Endodermal cell (in vitro differentiated cells): ENCODE measurements around the gene ZNF846. TPM values are rescaled to one million over a fixed set of nuclear protein-coding genes. Genes with fewer than 3 reads are reported as not detected.

Experiments
- DNase-seq: peaks from one replicate; pipeline ENCODE4 v3.0.0-alpha.2; 2017
- H3K27ac ChIP-seq: 2 replicates; pipeline ENCODE4 v1.5.1; 2013; ENCODE audit warnings: mild to moderate bottlenecking, low read depth, low read length, moderate library complexity
- H3K27me3 ChIP-seq: 2 replicates; pipeline ENCODE4 v1.6.1; 2013; ENCODE audit warnings: mild to moderate bottlenecking, low read length, moderate library complexity; ENCODE audit not compliant: insufficient read depth, control insufficient read depth, poor library complexity, severe bottlenecking
- H3K36me3 ChIP-seq: 2 replicates; pipeline ENCODE4 v1.7.0; 2013; ENCODE audit warnings: mild to moderate bottlenecking, low read length, moderate library complexity; ENCODE audit not compliant: control insufficient read depth, insufficient read depth
- H3K4me1 ChIP-seq: one replicate; pipeline ENCODE4 v1.7.0; 2013; ENCODE audit warnings: low read length; ENCODE audit not compliant: control insufficient read depth, insufficient read depth
- H3K4me3 ChIP-seq: 2 replicates; pipeline ENCODE4 v1.5.1; 2013; ENCODE audit warnings: mild to moderate bottlenecking, low read length, moderate library complexity
- H3K9ac ChIP-seq: 2 replicates; pipeline ENCODE4 v1.6.1; 2013; ENCODE audit warnings: mild to moderate bottlenecking, low read length, moderate library complexity; ENCODE audit not compliant: poor library complexity, severe bottlenecking; ENCODE audit errors: extremely low read depth
- H3K9me3 ChIP-seq: 2 replicates; pipeline ENCODE4 v1.6.1; 2013; ENCODE audit warnings: mild to moderate bottlenecking, low read length, moderate library complexity; ENCODE audit not compliant: control insufficient read depth
- H3K27ac Mint-ChIP-seq: 2 replicates; pipeline ENCODE4 v1.8.0; 2020; ENCODE audit warnings: mixed read lengths
- H3K27me3 Mint-ChIP-seq: 2 replicates; pipeline ENCODE4 v1.8.0; 2021; ENCODE audit warnings: mild to moderate bottlenecking, mixed read lengths; ENCODE audit not compliant: insufficient read depth
- H3K36me3 Mint-ChIP-seq: 2 replicates; pipeline ENCODE4 v1.8.0; 2020; ENCODE audit warnings: low read depth, mixed read lengths
- H3K4me1 Mint-ChIP-seq: 2 replicates; pipeline ENCODE4 v1.8.0; 2020; ENCODE audit warnings: mixed read lengths
- H3K4me3 Mint-ChIP-seq: 2 replicates; pipeline ENCODE4 v1.8.0; 2020; ENCODE audit warnings: mild to moderate bottlenecking, moderate library complexity, mixed read lengths
- H3K9me3 Mint-ChIP-seq: 2 replicates; pipeline ENCODE4 v1.8.0; 2020; ENCODE audit warnings: mild to moderate bottlenecking, mixed read lengths
- WGBS, 2 experiments: methylation state at CpG; one replicate each; pipeline versions ENCODE4 v1.1.5 to v1.1.7; 2013; ENCODE audit warnings: missing lambda C conversion rate in 2 of 2, mixed read lengths in 1 of 2; ENCODE audit not compliant: insufficient coverage in 1 of 2, insufficient read length in 1 of 2; 5-methylcytosine and 5-hydroxymethylcytosine counted together
- total RNA-seq, 2 donors: library from RNA; stranded (reverse); fragmentation: NEBNext Ultra II Directional in 1 of 2; extraction: Animal tissue kit (Norgen Biotek cat#: 25700) in 1 of 2; gene quantifications; 2 replicates in 1 of 2; 3 replicates in 1 of 2; pipeline ENCODE4 v1.2.1, GENCODE V29; 2021
- TF ChIP-seq, protein P1 (sequence below): fragments of 200-600 bp; sonication (generic); conservative IDR thresholded peaks from 2 replicates; pipeline ENCODE4 v1.5.0; 2021; ENCODE audit warnings: antibody characterized with exemption, mild to moderate bottlenecking

ZNF846 gene
- total RNA-seq, 2 donors from 2014 or later: 12.3 to 23.6 TPM

- no peak overlapping the region for H3K9ac ChIP-seq
- no peaks in the 10 kb centered on the region for H3K4me1 ChIP-seq
- no peak overlapping the region for H3K27ac Mint-ChIP-seq
- no peak overlapping the region for H3K4me3 ChIP-seq
- DNase-seq: no peak
- H3K4me1 Mint-ChIP-seq: no peaks in the 10 kb centered on the region
- no peak overlapping the region for H3K27ac ChIP-seq
- peaks cover 17% of the 10 kb centered on the region for H3K36me3 Mint-ChIP-seq
- peaks cover 5% of the 10 kb centered on the region for H3K9me3 Mint-ChIP-seq
- H3K4me3 Mint-ChIP-seq: no peak overlapping the region
- no peaks in the 10 kb centered on the region for H3K9me3 ChIP-seq
- H3K27me3 ChIP-seq: no peaks in the 10 kb centered on the region
- H3K27me3 Mint-ChIP-seq: no peaks in the 10 kb centered on the region
- TF ChIP-seq, protein P1, sequence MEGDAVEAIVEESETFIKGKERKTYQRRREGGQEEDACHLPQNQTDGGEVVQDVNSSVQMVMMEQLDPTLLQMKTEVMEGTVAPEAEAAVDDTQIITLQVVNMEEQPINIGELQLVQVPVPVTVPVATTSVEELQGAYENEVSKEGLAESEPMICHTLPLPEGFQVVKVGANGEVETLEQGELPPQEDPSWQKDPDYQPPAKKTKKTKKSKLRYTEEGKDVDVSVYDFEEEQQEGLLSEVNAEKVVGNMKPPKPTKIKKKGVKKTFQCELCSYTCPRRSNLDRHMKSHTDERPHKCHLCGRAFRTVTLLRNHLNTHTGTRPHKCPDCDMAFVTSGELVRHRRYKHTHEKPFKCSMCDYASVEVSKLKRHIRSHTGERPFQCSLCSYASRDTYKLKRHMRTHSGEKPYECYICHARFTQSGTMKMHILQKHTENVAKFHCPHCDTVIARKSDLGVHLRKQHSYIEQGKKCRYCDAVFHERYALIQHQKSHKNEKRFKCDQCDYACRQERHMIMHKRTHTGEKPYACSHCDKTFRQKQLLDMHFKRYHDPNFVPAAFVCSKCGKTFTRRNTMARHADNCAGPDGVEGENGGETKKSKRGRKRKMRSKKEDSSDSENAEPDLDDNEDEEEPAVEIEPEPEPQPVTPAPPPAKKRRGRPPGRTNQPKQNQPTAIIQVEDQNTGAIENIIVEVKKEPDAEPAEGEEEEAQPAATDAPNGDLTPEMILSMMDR: no peak
- peaks cover 8% of the 10 kb centered on the region for H3K36me3 ChIP-seq
Measured at GRCh38 chr19:9799162-9799561, 30.6 kb upstream of the ZNF846 start.

DNA sequence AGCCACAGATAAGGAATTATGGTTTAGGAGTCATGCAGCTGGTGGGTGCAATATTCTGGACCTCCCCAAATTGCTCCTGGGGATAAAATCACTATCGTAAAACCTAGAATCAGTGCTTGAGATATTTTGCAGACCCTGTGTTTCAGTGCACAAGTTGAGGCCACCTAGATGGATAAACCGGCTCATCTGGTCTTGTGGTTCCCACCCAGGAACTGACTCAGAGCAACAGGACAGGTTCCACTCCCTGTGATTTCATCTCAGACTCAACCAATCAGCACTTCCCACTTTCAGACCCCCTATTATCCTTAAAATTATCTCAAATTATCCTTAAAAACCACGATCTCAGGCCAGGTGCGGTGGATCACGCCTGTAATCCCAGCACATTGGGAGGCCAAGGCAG is 29.3 kb upstream of the ZNF846 start:
- Mint-ChIP-seq H3K27ac (no peak overlapping the region), H3K4me1 (no peaks in the 10 kb centered on the region), H3K36me3 (peaks cover 10% of the 10 kb centered on the region), H3K27me3 (peaks cover 5% of the 10 kb centered on the region), H3K9me3 (peaks cover 3% of the 10 kb centered on the region), H3K4me3 (no peak overlapping the region)
- Histone ChIP-seq H3K4me1 (no peaks in the 10 kb centered on the region), H3K27me3 (no peaks in the 10 kb centered on the region), H3K9me3 (no peaks in the 10 kb centered on the region), H3K36me3 (peaks cover 4% of the 10 kb centered on the region), H3K4me3 (no peak overlapping the region), H3K9ac (no peak overlapping the region), H3K27ac (no peak overlapping the region)
- 91 to 94% methylated on average over 4 to 5 of the region's 5 CpGs for WGBS, 2 experiments
- TF ChIP-seq, protein P1: no peak
- DNase-seq: no peak

- 54 to 100% methylated on average over 2 to 6 of the region's 6 CpGs for WGBS, 2 experiments
- Mint-ChIP-seq H3K4me3 (no peak overlapping the region), H3K9me3 (no peaks in the 10 kb centered on the region), H3K27me3 (peaks cover 5% of the 10 kb centered on the region), H3K4me1 (peaks cover 1% of the 10 kb centered on the region), H3K27ac (peak overlapping the region; percentile 15), H3K36me3 (peaks cover 3% of the 10 kb centered on the region)
- TF ChIP-seq, protein P1: peak; percentile 91
- no peaks in the 10 kb centered on the region for H3K27me3 ChIP-seq
- no peak overlapping the region for H3K9ac ChIP-seq
- H3K27ac ChIP-seq: no peak overlapping the region
- no peaks in the 10 kb centered on the region for H3K36me3 ChIP-seq
- no peaks in the 10 kb centered on the region for H3K9me3 ChIP-seq
- H3K4me3 ChIP-seq: no peak overlapping the region
- peak; percentile 95 for DNase-seq
- no peaks in the 10 kb centered on the region for H3K4me1 ChIP-seq
Measured at GRCh38 chr19:9796113-9796773, 27.7 kb upstream of the ZNF846 start.
